SK-N-SH (cell line): Measurements from ENCODE around the gene RETSAT. TPM values are rescaled to one million over a fixed set of nuclear protein-coding genes. Genes with fewer than 3 reads are reported as not detected.
A peak's percentile ranks its signal among the peaks of the same experiment; 100 is the strongest.

Experiments
- CTCF ChIA-PET: fragments of 300-600, 350-600 bp; formaldehyde crosslinking; extraction: SDS; loops from one replicate; lab custom pipeline; 2021; lab: Yijun Ruan, JAX
- POLR2A ChIA-PET: fragments of 350-600 bp; sonication (Branson Sonifier 250); formaldehyde crosslinking; extraction: SDS; loops from one replicate; lab custom pipeline; 2020; ENCODE audit warnings: antibody characterized with exemption, inconsistent platforms; lab: Yijun Ruan, JAX
- DNase-seq: peaks from one replicate; pipeline ENCODE4 v3.0.0; 2012
- H2AFZ ChIP-seq: fragments of 200-600 bp; sonication (generic); 2 replicates; pipeline ENCODE4 v1.8.1; 2016; ENCODE audit warnings: antibody characterized with exemption, mild to moderate bottlenecking, low read depth
- H3F3A ChIP-seq: fragments of 200-600 bp; sonication (generic); replicated peaks from 2 replicates; pipeline ENCODE3; 2016; ENCODE audit warnings: antibody characterized with exemption, mild to moderate bottlenecking; ENCODE audit not compliant: insufficient read depth
- H3K27ac ChIP-seq, 2 experiments: fragments of 200-500 bp in 1 of 2; fragments of 200-600 bp in 1 of 2; sonication (Bioruptor generic) in 1 of 2; sonication (generic), shearing (Covaris generic) in 1 of 2; 2 replicates each; pipeline versions ENCODE4 v1.5.1 to v1.6.1; 2014 to 2016; ENCODE audit warnings: low read depth in 2 of 2, inconsistent platforms in 1 of 2, low read length in 1 of 2, mild to moderate bottlenecking in 1 of 2, mixed read lengths in 1 of 2
- H3K27me3 ChIP-seq: fragments of 200-600 bp; sonication (generic), shearing (Covaris generic); 2 replicates; pipeline ENCODE4 v1.6.1; 2016; ENCODE audit warnings: mixed run types; ENCODE audit not compliant: insufficient read depth
- H3K36me3 ChIP-seq, 2 experiments: fragments of 200-500 bp in 1 of 2; fragments of 200-600 bp in 1 of 2; sonication (Bioruptor generic) in 1 of 2; sonication (generic) in 1 of 2; replicated peaks in 1 of 2; 2 replicates each; pipeline versions ENCODE3 to v1.5.1; 2014 to 2016; ENCODE audit warnings: low read length in 1 of 2, mild to moderate bottlenecking in 1 of 2; ENCODE audit not compliant: insufficient read depth in 2 of 2, control insufficient read depth in 1 of 2
- H3K4me1 ChIP-seq, 2 experiments: fragments of 200-500 bp in 1 of 2; fragments of 200-600 bp in 1 of 2; sonication (Bioruptor generic) in 1 of 2; sonication (generic), shearing (Covaris generic) in 1 of 2; 2 replicates each; pipeline versions ENCODE4 v1.5.1 to v1.6.1; 2014 to 2016; ENCODE audit warnings: low read depth in 1 of 2, low read length in 1 of 2, mixed run types in 1 of 2; ENCODE audit not compliant: insufficient read depth in 2 of 2, control insufficient read depth in 1 of 2
- H3K4me2 ChIP-seq: fragments of 200-600 bp; sonication (generic), shearing (Covaris generic); 2 replicates; pipeline ENCODE4 v1.6.1; 2017; ENCODE audit warnings: mixed run types
- H3K4me3 ChIP-seq, 2 experiments: fragments of 200-500 bp in 1 of 2; fragments of 200-600 bp in 1 of 2; sonication (Bioruptor generic) in 1 of 2; sonication (generic), shearing (Covaris generic) in 1 of 2; 2 replicates each; pipeline versions ENCODE4 v1.5.1 to v1.8.1; 2014 to 2016; ENCODE audit warnings: low read depth in 2 of 2, inconsistent platforms in 1 of 2, low read length in 1 of 2, mild to moderate bottlenecking in 1 of 2, mixed read lengths in 1 of 2, moderate library complexity in 1 of 2
- H3K79me2 ChIP-seq: fragments of 200-600 bp; sonication (generic); 2 replicates; pipeline ENCODE4 v1.8.1; 2017; ENCODE audit warnings: mild to moderate bottlenecking; ENCODE audit not compliant: insufficient read depth
- H3K9ac ChIP-seq: fragments of 200-600 bp; sonication (generic); 2 replicates; pipeline ENCODE4 v1.6.1; 2017; ENCODE audit warnings: mixed run types
- H3K9me2 ChIP-seq: fragments of 200-600 bp; sonication (generic); 2 replicates; pipeline ENCODE4 v1.6.1; 2017; ENCODE audit warnings: mixed run types
- H3K9me3 ChIP-seq: fragments of 200-600 bp; sonication (generic); 2 replicates; pipeline ENCODE4 v1.6.1; 2017; ENCODE audit warnings: mixed run types, mild to moderate bottlenecking, moderate library complexity
- H4K20me1 ChIP-seq: fragments of 200-600 bp; sonication (generic); 2 replicates; pipeline ENCODE4 v1.6.1; 2017; ENCODE audit warnings: mild to moderate bottlenecking, mixed run types; ENCODE audit not compliant: insufficient read depth
- CHD2 ChIP-seq: fragments of 150-350 bp; IDR thresholded peaks from 2 replicates; pipeline ENCODE4 v1.6.1; 2018; ENCODE audit warnings: low read length; ENCODE audit not compliant: partially characterized antibody
- EZH2phosphoT487 ChIP-seq: fragments of 200-600 bp; sonication (generic); IDR thresholded peaks from 2 replicates; pipeline ENCODE4 v1.6.1; 2017; ENCODE audit warnings: low read depth, mixed run types, mild to moderate bottlenecking, antibody characterized with exemption, moderate library complexity, borderline replicate concordance
- GATA2 ChIP-seq: sonication (generic); formaldehyde crosslinking; IDR thresholded peaks from 2 replicates; pipeline ENCODE4 v1.5.0; 2020; ENCODE audit warnings: mild to moderate bottlenecking, missing genetic modification reagents
- MEF2A ChIP-seq: IDR thresholded peaks from 2 replicates; pipeline ENCODE4 v1.4.0; 2012; ENCODE audit warnings: low read depth, borderline replicate concordance
- MXI1 ChIP-seq: IDR thresholded peaks from 2 replicates; pipeline ENCODE4 v1.6.1; 2012; ENCODE audit warnings: mild to moderate bottlenecking, low read depth, low read length, improper control_type of control experiment
- NFIC ChIP-seq: IDR thresholded peaks from 2 replicates; pipeline ENCODE4 v1.4.0; 2012; ENCODE audit warnings: borderline replicate concordance
- REST ChIP-seq: IDR thresholded peaks from 2 replicates; pipeline ENCODE4 v1.6.1; 2012; ENCODE audit warnings: mild to moderate bottlenecking, low read depth, low read length, moderate library complexity
- RXRA ChIP-seq: IDR thresholded peaks from 2 replicates; pipeline ENCODE4 v1.4.0; 2012; ENCODE audit warnings: low read depth, mild to moderate bottlenecking, borderline replicate concordance
- SIN3A ChIP-seq: IDR thresholded peaks from 2 replicates; pipeline ENCODE4 v1.6.1; 2012; ENCODE audit warnings: low read depth, mild to moderate bottlenecking, low read length, moderate library complexity, borderline replicate concordance
- TCF12 ChIP-seq: IDR thresholded peaks from 2 replicates; pipeline ENCODE4 v1.4.0; 2012
- TEAD4 ChIP-seq: IDR thresholded peaks from 2 replicates; pipeline ENCODE4 v1.4.0; 2012; ENCODE audit warnings: mild to moderate bottlenecking, borderline replicate concordance; ENCODE audit not compliant: insufficient read depth
- USF1 ChIP-seq: IDR thresholded peaks from 2 replicates; pipeline ENCODE4 v1.4.0; 2012; ENCODE audit warnings: low read depth, borderline replicate concordance
- USF2 ChIP-seq: fragments of 150-350 bp; IDR thresholded peaks from 2 replicates; pipeline ENCODE4 v1.6.1; 2017; ENCODE audit warnings: antibody characterized with exemption, low read length, low read depth, borderline replicate concordance
- WGBS: methylation state at CpG from one replicate; pipeline ENCODE4 v1.1.6; 2017; ENCODE audit warnings: low lambda C conversion rate; 5-methylcytosine and 5-hydroxymethylcytosine counted together
- polyA plus RNA-seq, 3 experiments: library from polyadenylated mRNA; depleted of rRNA; stranded (reverse); fragments of >200 nt; gene quantifications; 2 replicates each; pipeline ENCODE4 v1.2.3, GENCODE V29; 2012

Gene RETSAT
- polyA plus RNA-seq, 1 of the 3 experiments (the other 2 are of a cell fraction) = 28.0 TPM

- TF ChIP-seq USF2 = no peak
- TF ChIP-seq SIN3A = no peak
- TF ChIP-seq TCF12 = no peak
- no peak for TF ChIP-seq RXRA
- TF ChIP-seq REST = no peak
- TF ChIP-seq MEF2A = no peak
Measured at GRCh38 chr2:85309699-85310321, 44.5 kb downstream of the RETSAT start (continued).

- peak; percentile 95 for DNase-seq
Measured at GRCh38 chr2:85308896-85309555, 45.3 kb downstream of the RETSAT start.

More at GRCh38 chr2:85308896-85309555, 45.3 kb downstream of the RETSAT start:
- no peaks in the 10 kb centered on the region for H3K9me3 ChIP-seq
- H3K9ac ChIP-seq = 0 out of 2 replicates have a peak overlapping the region, but pooled peaks have one; percentile 21
- POLR2A ChIA-PET = interaction anchor here (0.7 to 2.7 kb wide), 5 partner anchors 9 to 230 kb away, joined by 3 to 12 read pairs (median 3); partner anchors contain the start of genes MAT2A and TGOLN2
- H3K9me2 ChIP-seq = no peaks in the 10 kb centered on the region
- peaks cover 21% of the 10 kb centered on the region for H3F3A ChIP-seq
- no peaks in the 10 kb centered on the region for H4K20me1 ChIP-seq
- peak overlapping the region; percentile 64; the same call in 1 of the 2 replicates for H3K4me2 ChIP-seq
- no peak overlapping the region for H2AFZ ChIP-seq
- H3K79me2 ChIP-seq = no peaks in the 10 kb centered on the region
- H3K36me3 ChIP-seq = peaks cover 2 to 5% of the 10 kb centered on the region in 2 experiments
- H3K4me1 ChIP-seq = peaks cover 10 to 17% of the 10 kb centered on the region in 2 experiments; a peak in 2 of 4 replicates
- WGBS = 33% methylated on average over 15 of the region's 15 CpGs
- H3K27ac ChIP-seq = peak overlapping the region; percentile 51 to 69
- peak overlapping the region in 1 of 2 experiments; percentile 3; a peak in 1 of 4 replicates for H3K4me3 ChIP-seq
- no peak for TF ChIP-seq EZH2phosphoT487
- peak; percentile 95 for TF ChIP-seq MXI1
- peak; percentile 57; the same call in 1 of the 2 replicates for TF ChIP-seq NFIC
- TF ChIP-seq SIN3A = peak; percentile 32; the same call in 1 of the 2 replicates
- peak; percentile 49 for TF ChIP-seq CHD2
- peak; percentile 82 for TF ChIP-seq USF1
- TF ChIP-seq TEAD4 = no peak
- TF ChIP-seq TCF12 = peak; percentile 16; the same call in 1 of the 2 replicates
- no peak for TF ChIP-seq GATA2 (CRISPR knock-in tag)
- no peaks in the 10 kb centered on the region for H3K27me3 ChIP-seq
- CTCF ChIA-PET = interaction anchor here (0.8 to 2.9 kb wide), 11 partner anchors 9 to 383 kb away, joined by 3 to 28 read pairs (median 5); partner anchors contain the start of gene TCF7L1
